ENCODE measurements around the gene ASCC1.
"Not testable (repeated sequence)": the region's sequence is repeated elsewhere in the genome, so short reads cannot be mapped to it uniquely, and the experiment has no call there.

The ASCC1 gene

DNA sequence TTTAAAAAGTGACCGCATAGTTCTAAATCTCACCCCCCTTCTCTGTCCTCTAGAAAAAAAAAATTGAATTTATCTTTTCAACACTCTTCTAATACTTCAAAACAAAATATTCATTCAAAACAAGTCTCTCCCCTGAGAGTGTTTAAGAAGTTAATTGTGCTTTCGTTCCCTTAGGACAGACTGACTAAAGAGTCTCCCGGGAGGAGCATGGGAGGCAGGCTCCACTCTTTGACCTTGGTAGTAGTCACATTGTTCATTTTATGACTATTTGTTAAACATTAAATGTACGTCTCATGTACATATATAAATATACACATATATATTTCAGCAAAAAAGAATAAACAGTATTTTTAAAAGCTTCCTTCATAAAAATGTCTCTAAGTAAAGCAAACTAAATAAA lies 92.5 kb downstream of the ASCC1 start:
- DNase-seq: no peak

DNA sequence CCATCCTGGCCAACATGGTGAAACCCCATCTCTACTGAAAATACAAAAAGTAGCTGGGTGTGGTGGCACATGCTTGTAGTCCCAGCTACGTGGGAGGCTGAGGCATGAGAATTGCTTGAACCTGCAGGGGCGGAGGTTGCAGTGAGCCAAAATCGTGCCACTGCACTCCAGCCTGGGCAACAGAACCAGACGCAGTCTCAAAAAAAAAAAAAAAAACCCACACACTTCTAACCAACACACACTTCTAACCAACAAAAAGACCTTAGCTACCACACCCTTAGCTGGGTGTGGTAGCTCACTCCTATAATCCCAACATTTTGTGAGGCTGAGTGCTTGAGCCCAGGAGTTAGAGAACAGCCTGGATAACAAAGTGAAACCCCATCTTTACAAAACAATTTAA lies 93.9 kb downstream of the ASCC1 start:
- no peak for DNase-seq

DNA sequence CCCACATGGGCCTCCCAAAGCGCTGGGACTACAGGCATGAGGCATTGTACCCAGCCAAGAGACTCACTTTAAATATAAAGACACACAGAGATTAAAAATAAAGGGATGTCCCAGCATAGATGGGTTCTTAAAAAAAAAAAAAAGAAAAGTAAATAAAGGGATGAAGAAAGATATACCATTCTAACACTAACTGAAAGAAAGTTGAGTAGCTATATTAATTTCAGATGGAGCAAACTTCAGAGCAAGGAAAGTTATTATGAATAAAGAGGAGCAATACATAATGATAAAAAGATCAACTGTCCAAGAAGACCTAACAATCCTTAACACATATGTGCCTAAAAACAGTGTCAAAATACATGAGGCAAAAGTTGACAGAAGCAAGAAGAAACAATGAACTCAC lies 94.7 kb downstream of the ASCC1 start:
- DNase-seq: no peak

DNA sequence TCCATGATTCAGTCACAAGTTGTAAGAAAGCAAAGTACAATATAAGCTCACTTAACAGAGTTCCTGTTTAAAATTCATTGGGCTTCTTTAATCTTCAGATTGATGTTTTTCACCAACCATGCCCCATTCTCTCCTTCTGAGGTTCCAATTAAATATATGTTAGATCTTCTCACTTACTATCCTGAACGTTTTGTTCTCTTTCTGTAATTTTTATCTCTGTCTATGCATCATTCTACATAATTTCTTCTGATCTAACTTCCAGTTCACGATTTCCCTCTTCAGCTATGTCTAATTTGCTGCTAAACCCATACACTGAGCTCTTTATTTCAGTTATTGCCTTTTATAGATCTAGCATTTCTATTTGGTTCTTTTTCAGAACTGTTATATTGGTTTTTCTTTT lies 99.7 kb downstream of the ASCC1 start:
- no peak for DNase-seq

DNA sequence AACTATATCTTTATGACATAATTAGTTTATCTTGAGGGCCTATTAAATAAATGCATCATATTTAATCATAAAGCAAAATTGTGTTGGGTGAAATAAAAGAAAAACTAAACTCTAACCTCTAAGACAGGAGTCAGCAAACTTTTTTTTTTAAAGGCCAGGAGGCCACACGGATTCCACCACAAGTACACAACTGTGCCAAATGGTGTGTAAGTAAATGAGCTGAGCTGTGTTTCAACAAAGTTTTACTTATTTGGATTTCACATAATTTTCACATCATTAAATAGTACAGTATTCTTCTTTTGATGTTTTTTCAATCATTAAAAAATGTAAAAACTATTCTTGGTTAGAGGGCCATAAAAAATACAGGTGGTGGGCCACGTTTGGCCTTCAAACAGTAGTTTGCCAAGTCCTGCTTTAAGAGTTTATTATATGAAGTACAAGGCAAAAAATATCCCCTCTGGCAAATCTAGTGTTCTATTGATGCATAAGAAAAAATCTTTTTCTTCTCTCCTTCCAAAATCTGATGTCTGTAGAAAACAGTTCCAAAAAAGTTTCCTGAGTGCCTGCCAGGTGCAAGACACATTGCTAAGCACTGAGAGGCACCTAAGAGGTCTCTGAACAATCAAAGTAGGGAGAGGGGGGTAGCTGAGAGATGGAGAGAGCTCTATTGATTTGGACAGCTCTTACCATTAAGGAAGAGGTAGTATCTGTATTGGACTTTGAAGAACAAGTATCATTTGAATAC lies 101.2 kb downstream of the ASCC1 start:
- DNase-seq: no peak

DNA sequence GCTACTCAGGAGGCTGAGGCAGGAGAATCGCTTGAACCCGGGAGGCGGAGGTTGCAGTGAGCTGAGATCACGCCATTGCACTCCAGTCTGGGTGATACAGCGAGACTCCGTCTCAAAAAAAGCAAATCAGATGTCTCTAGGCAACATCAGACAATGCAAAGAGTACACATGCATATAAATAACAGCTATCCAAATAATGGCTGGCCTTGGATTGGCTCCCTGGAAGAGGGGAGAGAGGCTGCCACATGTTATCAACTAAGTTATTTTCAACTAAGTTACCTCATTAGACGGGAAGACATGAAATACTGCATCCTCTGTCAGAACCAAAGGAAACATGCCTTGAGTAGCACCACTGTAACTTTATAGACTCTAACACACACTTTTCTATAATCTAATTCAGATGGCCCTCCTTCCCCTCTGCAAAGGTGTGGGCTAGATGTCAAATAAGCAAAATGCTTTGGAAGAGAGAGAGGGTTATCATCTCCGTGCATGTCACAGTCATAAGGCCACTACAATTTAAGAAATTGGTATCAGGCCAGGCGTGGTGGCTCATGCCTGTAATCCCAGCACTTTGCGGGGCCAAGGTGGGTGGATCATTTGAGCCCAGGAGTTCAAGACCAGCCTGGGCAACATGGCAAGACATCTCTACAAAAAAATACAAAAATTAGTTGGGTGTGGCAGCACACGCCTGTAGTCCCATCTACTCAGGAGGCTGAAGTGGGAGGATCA lies 105.2 kb downstream of the ASCC1 start:
- no peak for DNase-seq

DNA sequence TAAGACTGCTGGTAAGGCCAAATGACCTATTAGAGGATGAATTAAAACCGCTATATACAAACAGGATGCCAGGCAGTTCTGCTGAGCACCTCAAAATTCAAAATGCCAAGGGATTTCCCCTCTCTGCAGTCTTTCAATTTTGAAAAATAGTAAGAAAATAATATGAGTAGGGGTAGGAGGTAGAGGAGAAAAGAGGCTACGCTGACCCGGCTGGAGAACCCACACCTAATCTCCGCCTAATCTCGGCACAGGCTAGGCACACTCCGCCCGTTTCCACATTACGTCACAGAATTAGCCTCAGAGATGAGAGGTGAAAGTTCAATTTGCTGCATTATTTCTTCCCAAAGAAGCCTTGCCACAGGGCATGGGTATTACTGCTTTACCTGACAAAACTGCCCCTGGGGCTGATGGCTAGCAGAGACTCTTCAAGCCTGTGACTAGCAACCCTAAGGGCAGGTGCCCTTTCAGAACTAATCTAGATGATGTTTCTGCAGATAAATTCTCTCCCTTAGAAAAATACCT lies 106.4 kb downstream of the ASCC1 start:
- DNase-seq: no peak

DNA sequence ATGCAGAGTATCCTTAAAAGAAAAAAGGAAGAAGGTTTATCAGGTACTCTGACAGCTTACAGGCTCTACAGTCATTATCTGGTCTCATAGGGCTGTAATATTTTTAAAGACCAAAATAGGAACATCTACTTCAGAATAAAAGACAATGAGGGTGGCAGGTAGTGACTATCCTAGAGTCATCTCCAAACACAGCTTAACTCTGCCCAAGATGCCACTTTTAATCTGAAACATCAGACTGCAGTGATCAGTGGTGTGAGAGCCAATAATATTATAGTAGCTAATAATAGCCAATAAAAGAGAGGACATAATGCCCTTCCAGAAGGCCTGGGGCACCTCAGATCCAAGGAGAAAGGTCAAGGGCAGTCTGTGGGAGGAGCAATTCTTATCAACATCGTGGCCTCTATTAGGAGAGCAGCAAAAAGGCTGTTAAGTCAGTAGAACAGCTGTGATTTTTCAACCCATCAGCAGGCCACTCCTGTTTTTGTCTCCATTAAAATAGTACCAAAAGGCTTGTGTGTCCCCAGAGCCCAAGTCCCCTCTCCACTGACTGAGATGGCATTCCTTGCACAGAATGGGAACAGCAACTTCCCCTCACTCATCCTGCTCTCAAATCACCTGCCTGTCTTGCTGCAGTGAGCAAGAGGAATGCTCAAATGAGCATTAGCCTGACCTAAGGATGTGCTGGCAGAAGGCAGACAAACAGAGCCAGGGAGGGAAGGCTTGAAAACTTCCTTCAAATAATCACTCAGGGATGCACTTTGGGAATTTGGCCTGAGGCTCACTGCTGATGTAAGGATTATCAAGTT lies 107.0 kb downstream of the ASCC1 start:
- DNase-seq: no peak

DNA sequence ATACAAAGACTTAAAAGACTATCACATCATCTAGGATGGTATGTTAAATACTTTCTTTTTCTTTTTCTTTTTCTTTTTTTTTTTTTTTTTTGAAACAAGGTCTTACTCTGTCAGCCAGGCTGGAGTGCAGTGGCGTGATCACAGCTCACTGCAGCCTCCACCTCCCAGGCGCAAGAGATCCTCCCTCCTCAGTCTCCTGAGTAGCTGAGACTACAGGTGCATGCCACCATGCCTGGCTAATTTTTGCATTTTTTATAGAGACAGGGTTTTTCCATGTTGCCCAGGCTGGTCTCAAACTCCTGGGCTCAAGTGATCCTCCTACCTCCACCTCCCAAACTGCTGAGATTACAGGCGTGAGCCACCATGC lies 108.1 kb downstream of the ASCC1 start:
- not testable (repeated sequence) for DNase-seq

DNA sequence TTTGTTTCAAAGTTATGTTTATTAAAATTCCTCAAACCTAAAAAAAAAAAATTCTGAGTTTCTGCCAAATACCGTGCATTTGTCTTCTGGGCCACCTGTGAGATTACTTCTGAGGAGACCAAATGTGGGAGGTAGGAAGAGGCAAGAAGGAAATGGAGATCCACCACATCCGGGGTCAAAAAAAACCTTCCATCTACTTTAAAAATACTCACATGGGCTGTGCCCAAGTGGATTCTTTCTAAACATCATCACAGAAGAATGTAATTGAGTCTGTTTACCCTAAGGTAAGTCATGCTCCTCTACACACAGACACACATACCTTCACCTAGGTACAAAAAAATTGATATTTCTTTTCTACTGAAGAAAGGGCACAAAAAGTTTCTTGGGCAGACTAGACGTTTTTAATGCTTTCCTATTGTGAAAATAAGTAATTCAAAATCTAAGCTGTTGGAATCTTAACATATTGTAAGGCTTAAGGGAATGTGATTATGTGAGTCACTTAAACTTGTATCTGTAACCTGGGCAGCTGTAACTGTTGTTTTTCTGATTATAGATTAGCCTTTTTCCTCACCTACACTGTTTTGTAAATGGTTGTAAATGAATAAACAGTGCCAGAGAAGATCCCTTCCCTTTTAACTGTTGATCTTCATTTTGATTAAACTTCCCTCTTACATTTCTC lies 108.6 kb downstream of the ASCC1 start:
- no peak for DNase-seq

DNA sequence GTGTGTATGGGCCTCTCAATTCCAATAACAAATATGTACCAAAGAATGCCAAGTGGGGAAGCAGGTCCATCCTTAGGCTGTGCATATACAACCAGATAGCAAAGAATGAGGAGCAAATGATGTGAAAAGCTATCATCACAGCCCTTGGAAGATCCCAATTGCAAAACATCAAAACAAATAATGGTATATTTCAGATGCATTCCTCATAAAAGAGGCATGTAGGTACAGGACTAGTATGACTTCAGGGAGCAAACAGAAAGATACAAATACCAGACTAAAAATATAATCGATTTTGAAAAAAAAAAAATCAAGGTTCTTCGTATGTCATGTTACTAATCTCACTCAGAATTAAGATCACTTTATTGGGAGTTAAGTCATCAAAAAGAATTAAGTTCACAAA lies 109.2 kb downstream of the ASCC1 start:
- DNase-seq: no peak

DNA sequence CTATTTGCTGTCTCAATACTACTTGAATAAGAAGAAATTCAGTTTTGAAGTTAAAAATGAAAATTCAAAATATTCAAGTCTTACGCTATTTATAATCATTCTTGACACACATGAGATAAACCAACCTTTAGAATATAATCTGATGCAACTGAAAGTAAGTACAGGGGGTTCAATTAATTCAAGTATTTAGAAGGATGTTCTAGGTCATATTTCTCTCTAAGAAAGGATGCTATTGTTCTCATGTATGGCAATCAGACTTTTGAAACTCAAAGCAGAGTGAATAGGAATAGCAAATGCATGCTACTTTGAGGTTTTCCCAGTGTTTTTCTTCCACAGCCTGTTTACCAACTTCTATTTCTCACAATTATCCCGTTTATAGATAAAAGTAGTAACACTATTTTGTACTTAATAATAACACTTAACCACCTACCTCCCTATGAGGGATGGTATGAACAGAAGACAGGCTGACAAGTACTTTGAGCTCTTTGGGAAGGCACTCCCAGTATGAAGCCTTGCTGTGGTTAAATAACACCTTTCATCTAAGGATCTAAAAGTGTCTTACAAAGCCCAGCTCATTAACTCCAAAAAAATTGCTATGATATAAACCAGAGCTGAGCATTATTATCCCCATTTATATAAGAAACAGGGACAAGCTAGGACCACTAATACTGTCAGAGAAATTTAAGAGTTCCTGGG lies 109.8 kb downstream of the ASCC1 start:
- no peak for DNase-seq

DNA sequence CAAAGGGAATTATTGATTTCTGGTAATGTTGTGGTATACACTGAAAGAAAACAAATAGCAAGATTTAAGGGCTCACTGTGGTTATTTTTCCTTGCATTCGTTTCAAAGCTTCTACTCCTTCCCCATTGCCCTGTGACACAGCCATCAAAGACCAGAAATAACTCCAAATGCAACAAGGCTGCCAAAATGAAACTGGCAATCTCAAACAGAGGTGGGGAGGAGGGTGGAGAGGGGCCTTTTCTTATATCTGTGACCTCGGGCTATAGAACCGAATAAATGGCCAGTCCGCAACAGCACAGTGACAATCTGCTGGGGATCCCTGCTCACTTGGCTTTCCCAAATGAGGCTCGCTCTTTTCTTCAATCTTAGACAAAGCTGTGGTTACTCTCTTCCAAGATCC lies 110.4 kb downstream of the ASCC1 start:
- DNase-seq: no peak

DNA sequence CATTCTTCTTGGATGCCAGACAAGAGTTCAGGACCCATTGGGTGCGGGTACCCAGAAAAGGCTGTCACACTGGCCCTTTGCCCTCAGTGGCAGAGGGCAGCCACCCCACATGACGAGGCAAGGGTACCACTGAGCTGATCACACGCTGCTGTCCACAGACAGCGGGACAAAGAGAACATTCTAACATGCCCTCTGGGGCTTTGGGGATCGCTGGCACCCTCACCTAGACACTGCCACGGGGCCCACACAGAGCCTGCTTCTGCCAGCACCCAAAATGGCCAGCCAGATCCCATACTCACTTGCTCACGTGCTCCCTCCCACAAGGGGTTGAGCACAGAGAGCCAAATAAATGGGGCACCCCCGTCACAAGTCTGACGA lies 111.0 kb downstream of the ASCC1 start:
- DNase-seq: no peak

DNA sequence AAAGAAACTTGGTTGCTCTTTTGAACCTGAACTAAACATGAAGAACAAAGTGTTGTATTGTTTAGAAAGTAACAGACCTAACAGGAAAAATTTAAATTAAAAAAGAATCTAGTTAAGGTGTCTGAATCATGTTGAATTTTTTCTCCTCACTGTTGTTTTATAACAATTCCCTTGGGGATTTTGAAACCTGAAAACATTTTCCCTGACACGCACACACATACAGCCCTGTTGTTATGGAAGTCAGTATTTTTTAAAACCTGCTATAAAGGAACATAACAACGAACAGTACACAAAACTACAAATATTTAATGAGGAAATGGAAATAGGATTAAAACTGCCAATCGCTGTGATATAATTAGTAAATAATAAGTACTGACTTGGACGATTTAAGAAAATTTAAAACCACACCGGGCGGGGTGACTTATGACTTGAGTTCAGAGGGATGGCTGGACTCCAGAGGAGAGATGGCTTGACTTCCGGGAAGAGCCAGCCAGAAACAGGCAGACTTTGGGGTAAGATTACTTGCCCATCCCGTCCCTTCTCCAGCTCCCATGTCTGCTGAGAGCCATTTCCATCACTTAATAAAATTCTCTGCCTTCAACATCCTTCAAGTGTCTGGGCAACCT lies 111.5 kb downstream of the ASCC1 start:
- DNase-seq: no peak

DNA sequence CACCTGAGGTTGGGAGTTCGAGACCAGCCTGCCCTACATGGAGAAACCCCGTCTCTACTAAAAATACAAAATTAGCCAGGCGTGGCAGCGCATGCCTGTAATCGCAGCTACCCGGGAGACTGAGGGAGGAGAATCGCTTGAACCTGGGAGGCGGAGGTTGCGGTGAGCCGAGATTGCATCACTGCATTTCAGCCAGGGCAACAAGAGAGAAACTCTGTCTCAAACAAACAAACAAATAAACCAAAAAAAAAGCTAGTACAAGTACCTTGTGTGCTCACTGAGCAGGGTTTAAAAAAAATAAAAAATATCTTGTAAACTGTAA lies 116.5 kb downstream of the ASCC1 start:
- DNase-seq: no peak

DNA sequence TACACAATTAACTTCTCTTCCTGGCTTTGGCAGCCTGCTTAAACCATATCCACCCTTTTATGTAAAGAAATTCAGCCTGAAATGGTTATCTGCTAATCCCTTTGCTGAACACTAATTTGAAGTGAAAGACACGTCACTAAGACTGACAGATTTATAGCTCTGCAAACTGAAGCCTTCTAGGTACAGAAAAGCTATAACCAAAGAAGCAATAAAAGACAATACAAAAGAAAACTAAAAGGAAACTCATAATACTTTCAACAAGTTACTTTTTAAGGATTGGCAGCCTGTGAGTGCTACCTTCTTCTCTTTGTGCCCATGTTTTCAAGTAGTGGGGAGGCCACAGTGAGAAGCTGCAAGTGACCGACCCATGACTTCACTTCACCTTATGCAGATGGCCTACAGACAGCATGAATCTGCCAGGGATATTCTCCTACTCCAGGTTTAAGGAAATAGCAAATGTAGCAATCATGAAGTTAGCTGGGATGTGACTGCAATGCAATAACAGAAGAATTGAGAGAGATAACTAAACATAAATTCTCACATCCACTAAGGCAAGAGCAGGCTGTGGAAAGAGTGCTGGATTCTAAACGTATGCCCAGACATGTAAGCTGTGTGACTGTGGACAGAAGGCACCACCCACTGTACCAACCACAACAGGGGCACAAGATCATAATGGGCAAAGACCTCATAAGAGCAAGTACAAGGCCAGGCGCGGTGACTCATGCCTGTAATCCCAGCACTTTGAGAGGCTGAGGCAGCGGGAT lies 117.1 kb downstream of the ASCC1 start:
- no peak for DNase-seq

DNA sequence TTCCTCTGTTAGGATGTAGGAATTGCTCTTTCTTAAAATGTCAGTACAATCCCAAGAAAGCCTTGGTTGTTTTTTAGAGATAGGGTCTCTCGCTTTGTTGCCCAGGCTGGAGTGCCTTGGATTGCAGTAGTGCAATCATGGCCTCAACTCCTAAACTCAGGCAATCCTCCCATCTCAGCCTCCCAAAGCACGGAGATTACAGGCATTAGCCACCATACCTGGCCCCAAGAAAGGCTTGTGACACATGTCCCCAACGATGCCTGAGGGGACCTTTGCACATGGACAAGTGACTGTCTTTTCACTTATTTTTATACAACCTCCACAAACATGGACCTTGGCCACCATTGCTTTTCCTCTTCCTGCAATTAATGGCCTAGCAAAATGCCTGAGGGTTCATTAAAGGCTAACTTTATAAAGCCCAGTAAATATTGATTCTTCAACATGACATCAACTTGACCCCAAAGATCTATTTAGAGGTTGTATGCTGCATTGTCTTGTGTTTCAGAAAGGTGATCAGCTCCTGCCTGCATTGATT lies 117.7 kb downstream of the ASCC1 start:
- no peak for DNase-seq

DNA sequence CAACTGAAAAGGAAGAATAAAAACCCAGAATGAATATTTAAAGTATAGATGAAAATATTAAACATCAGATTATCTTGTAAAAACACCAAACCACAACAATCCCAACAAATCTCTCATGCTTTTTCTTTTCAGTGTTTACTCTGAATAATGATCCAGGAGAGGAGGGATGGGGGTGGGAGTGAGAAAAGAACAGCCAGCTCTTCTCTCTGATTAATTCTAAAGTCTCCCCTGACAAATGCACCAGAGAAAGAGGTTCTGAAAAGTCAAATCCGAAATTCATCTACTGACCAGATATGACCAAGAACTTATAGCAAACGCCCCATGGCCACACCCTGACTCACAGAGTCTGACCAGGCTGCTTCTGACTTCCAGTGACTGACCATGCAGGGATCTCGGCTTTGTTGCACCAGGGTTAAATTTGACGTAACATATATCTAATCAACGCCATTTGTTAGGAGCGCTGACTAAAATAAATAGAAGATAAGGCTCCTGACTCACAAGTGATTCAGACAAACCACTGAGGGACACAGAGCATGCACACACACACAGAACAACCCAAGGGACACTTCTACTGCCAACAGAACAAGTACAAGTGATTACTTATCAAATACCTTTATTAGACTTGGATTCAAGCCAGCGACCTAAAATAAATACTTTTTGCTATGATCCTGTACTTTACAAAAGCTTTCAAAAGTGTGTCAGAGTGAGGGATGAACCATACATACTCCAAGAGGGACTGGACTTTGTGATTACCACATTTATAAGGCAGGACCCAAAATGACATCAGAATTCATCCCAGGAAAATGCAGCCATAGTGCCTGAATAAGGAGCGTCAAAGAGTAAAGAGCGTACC lies 118.4 kb downstream of the ASCC1 start:
- DNase-seq: no peak
